HCT116 (cell line): ENCODE measurements around the gene PRKAB2. TPM values are rescaled to one million over a fixed set of nuclear protein-coding genes. Genes with fewer than 3 reads are reported as not detected.

ENCODE experiments used
- ATAC-seq: fragments of 200-7000 bp; cut with Tn5 transposase; 2 replicates; pipeline ENCODE4 v1.9.1; 2020; ENCODE audit warnings: mild to moderate bottlenecking, moderate library complexity
- BruUV-seq: library from RNA; stranded (reverse); fragments of 400-500 nt; replicated peaks from 2 replicates; lab custom pipeline; 2021; lab: Mats Ljungman, UMichigan
- CTCF ChIA-PET: fragments of 300-600 bp; sonication (Branson Sonifier 250); formaldehyde crosslinking; loops from one replicate; lab custom pipeline; 2021; ENCODE audit warnings: antibody characterized with exemption; lab: Charles Lee
- POLR2A ChIA-PET: fragments of 300-600, 350-600 bp; sonication (Branson Sonifier 250); formaldehyde crosslinking; loops from one replicate; lab custom pipeline; 2021; ENCODE audit warnings: antibody characterized with exemption; lab: Charles Lee
- RAD21 ChIA-PET, 2 experiments: fragments of 300-600 bp; sonication (Branson Sonifier 250); formaldehyde crosslinking; loops; one replicate each; lab custom pipeline; 2023; ENCODE audit warnings: low total read pairs in 2 of 2; ENCODE audit not compliant: uncharacterized antibody in 2 of 2, unreplicated experiment in 2 of 2, low non-redundant PET in 1 of 2; lab: Charles Lee
- DNase-seq: peaks from one replicate; pipeline ENCODE4 v3.0.0-alpha.2; 2010; ENCODE audit warnings: low read depth, low spot score
- H2AFZ ChIP-seq: fragments of 200-600 bp; shearing (Covaris generic), sonication (generic); 2 replicates; pipeline ENCODE4 v1.6.1; 2017; ENCODE audit warnings: low read depth, mixed run types, mixed read lengths, antibody characterized with exemption, low read length; ENCODE audit not compliant: poor library complexity, severe bottlenecking
- H3K27ac ChIP-seq: 2 replicates; pipeline ENCODE4 v1.5.1; 2012; ENCODE audit warnings: low read depth, low read length
- H3K27me3 ChIP-seq: fragments of 200-600 bp; sonication (generic); 2 replicates; pipeline ENCODE4 v1.6.1; 2016; ENCODE audit warnings: mixed run types, low read length, mixed read lengths; ENCODE audit not compliant: insufficient read depth
- H3K36me3 ChIP-seq, 2 experiments: fragments of 200-500 bp in 1 of 2; fragments of 200-600 bp in 1 of 2; sonication (Bioruptor generic) in 1 of 2; sonication (generic) in 1 of 2; 2 replicates each; pipeline versions ENCODE4 v1.5.1 to v1.6.1; 2014 to 2016; ENCODE audit warnings: low read length in 2 of 2, inconsistent platforms in 1 of 2, mixed read lengths in 1 of 2, mixed run types in 1 of 2; ENCODE audit not compliant: insufficient read depth in 2 of 2, control insufficient read depth in 1 of 2
- H3K4me1 ChIP-seq, 2 experiments: fragments of 200-600 bp in 1 of 2; sonication (generic) in 1 of 2; 2 replicates each; pipeline versions ENCODE4 v1.5.1 to v1.6.1; 2012 to 2017; ENCODE audit warnings: low read length in 2 of 2, inconsistent platforms in 1 of 2, mild to moderate bottlenecking in 1 of 2, mixed read lengths in 1 of 2, mixed run types in 1 of 2, moderate library complexity in 1 of 2; ENCODE audit not compliant: insufficient read depth in 2 of 2, control insufficient read depth in 1 of 2
- H3K4me2 ChIP-seq: fragments of 200-600 bp; sonication (generic); 2 replicates; pipeline ENCODE4 v1.6.1; 2017; ENCODE audit warnings: mixed run types, low read length, mixed read lengths
- H3K4me3 ChIP-seq, 2 experiments: fragments of 200-600 bp in 1 of 2; sonication (generic) in 1 of 2; replicated peaks in 1 of 2; 2 replicates each; pipeline ENCODE4 v1.5.1; 2011 to 2016; ENCODE audit warnings: low read length in 2 of 2, control low read depth in 1 of 2, low read depth in 1 of 2, mild to moderate bottlenecking in 1 of 2, mixed read lengths in 1 of 2, mixed run types in 1 of 2
- H3K79me2 ChIP-seq: fragments of 200-600 bp; sonication (generic); 2 replicates; pipeline ENCODE4 v1.6.1; 2017; ENCODE audit warnings: mild to moderate bottlenecking, mixed run types, low read length, moderate library complexity, mixed read lengths; ENCODE audit not compliant: insufficient read depth
- H3K9ac ChIP-seq: fragments of 200-600 bp; sonication (generic); 2 replicates; pipeline ENCODE4 v1.6.1; 2016; ENCODE audit warnings: low read length, mixed read lengths
- H3K9me2 ChIP-seq: fragments of 200-600 bp; sonication (generic), shearing (Covaris generic); 2 replicates; pipeline ENCODE4 v1.6.1; 2017; ENCODE audit warnings: mixed run types, mild to moderate bottlenecking, moderate library complexity; ENCODE audit not compliant: insufficient read depth
- H3K9me3 ChIP-seq, 2 experiments: fragments of 200-500 bp in 1 of 2; fragments of 200-600 bp in 1 of 2; sonication (Bioruptor generic) in 1 of 2; sonication (generic) in 1 of 2; 2 replicates each; pipeline ENCODE4 v1.6.1; 2014 to 2017; ENCODE audit warnings: low read length in 2 of 2, mixed read lengths in 2 of 2, inconsistent platforms in 1 of 2, low read depth in 1 of 2, mild to moderate bottlenecking in 1 of 2, mixed run types in 1 of 2, moderate library complexity in 1 of 2; ENCODE audit not compliant: control insufficient read depth in 1 of 2, insufficient read depth in 1 of 2
- H4K20me1 ChIP-seq: fragments of 200-600 bp; sonication (generic), shearing (Covaris generic); 2 replicates; pipeline ENCODE4 v1.6.1; 2017; ENCODE audit warnings: mixed run types, mild to moderate bottlenecking, moderate library complexity; ENCODE audit not compliant: insufficient read depth
- CBX3 ChIP-seq: IDR thresholded peaks from 2 replicates; pipeline ENCODE4 v1.6.1; 2012; ENCODE audit warnings: low read depth
- CEBPB ChIP-seq: IDR thresholded peaks from 2 replicates; pipeline ENCODE4 v1.6.1; 2012; ENCODE audit warnings: low read depth
- EGR1 ChIP-seq: IDR thresholded peaks from 2 replicates; pipeline ENCODE4 v1.6.1; 2012; ENCODE audit warnings: low read depth
- ELF1 ChIP-seq: IDR thresholded peaks from 2 replicates; pipeline ENCODE4 v1.6.1; 2012; ENCODE audit warnings: low read depth, borderline replicate concordance
- FOSL1 ChIP-seq: IDR thresholded peaks from 2 replicates; pipeline ENCODE4 v1.6.1; 2012; ENCODE audit warnings: low read depth
- POLR2A ChIP-seq: IDR thresholded peaks from 2 replicates; pipeline ENCODE4 v1.7.0; 2011; ENCODE audit warnings: borderline replicate concordance; ENCODE audit not compliant: insufficient read depth, insufficient read length; ENCODE audit errors: extremely low read depth
- POLR2AphosphoS5 ChIP-seq: IDR thresholded peaks from 2 replicates; pipeline ENCODE4 v1.6.1; 2011; ENCODE audit warnings: mild to moderate bottlenecking, low read depth, low read length, moderate library complexity
- RAD21 ChIP-seq: IDR thresholded peaks from 2 replicates; pipeline ENCODE4 v1.6.1; 2012; ENCODE audit warnings: low read depth, mild to moderate bottlenecking
- SIN3A ChIP-seq: IDR thresholded peaks from 2 replicates; pipeline ENCODE4 v1.6.1; 2012; ENCODE audit warnings: low read depth
- SRF ChIP-seq: IDR thresholded peaks from 2 replicates; pipeline ENCODE4 v1.6.1; 2012; ENCODE audit warnings: low read depth
- YY1 ChIP-seq: IDR thresholded peaks from 2 replicates; pipeline ENCODE4 v1.6.1; 2011; ENCODE audit warnings: low read length, low read depth, moderate library complexity, mild to moderate bottlenecking; ENCODE audit not compliant: insufficient replicate concordance; ENCODE audit errors: extremely low read depth
- ZFX ChIP-seq: fragments of 450-650 bp; IDR thresholded peaks from 2 replicates; pipeline ENCODE4 v1.6.1; 2017
- intact Hi-C: fragments of 100-400 bp; cut with micrococcal nuclease; formaldehyde crosslinking; loops from 2 replicates; pipeline ENCODE4 v1.10.0; 2022
- total RNA-seq: library from RNA; stranded (reverse); gene quantifications from one replicate; pipeline ENCODE4 v1.2.1, GENCODE V29; 2021; ENCODE audit not compliant: unreplicated experiment
- TF ChIP-seq, protein P1 (sequence below): IDR thresholded peaks from 2 replicates; pipeline ENCODE4 v1.6.1; 2011; ENCODE audit warnings: mild to moderate bottlenecking, low read length, moderate library complexity; ENCODE audit not compliant: insufficient replicate concordance; ENCODE audit errors: extremely low read depth
- TF ChIP-seq, protein P2 (sequence below): IDR thresholded peaks from 2 replicates; pipeline ENCODE4 v1.6.1; 2012; ENCODE audit warnings: low read depth
- TF ChIP-seq, protein P3 (sequence below): IDR thresholded peaks from 2 replicates; pipeline ENCODE4 v1.6.1; 2012

The PRKAB2 gene
- total RNA-seq, 1 experiment from 2014 or later = 10.9 TPM

DNA sequence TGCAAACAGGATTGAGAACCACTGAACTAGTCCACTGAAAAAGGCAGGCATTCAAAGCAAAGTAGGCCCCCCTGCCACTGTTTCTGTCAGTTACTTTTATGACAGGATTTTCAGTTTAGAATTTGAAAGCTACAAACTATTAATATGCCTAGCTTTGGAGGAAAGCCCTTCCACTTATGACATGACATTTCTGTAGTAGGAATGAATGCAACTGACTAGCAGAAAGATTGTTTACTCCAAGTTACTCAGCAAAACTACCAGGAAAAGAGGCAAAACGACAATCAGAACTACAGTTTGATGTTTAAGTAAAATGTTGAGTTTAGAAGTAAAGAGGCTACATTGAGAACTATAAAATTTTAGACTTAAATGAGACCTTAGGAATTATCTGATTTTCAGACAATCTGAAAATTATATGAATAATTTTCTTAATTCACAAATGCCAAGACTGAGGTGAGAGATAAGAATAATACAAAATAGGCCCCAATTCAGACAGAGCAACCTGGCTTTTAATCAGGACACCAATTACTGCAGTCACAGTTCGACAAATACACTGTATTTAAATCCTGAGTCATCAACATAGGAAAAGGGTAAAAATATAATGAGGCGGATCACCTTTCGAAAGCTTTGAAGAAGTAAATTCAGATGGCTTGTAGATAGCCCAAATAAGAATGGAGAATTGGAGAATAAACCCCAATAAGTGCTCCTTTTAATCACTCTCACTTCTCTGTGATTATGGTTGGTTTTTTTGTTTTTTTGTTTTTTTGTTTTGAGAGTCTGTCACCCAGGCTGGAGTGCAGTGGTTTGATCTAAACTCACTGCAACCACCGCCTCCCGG is 2.2 kb downstream of the PRKAB2 start (continued):
- TF ChIP-seq, protein P1, sequence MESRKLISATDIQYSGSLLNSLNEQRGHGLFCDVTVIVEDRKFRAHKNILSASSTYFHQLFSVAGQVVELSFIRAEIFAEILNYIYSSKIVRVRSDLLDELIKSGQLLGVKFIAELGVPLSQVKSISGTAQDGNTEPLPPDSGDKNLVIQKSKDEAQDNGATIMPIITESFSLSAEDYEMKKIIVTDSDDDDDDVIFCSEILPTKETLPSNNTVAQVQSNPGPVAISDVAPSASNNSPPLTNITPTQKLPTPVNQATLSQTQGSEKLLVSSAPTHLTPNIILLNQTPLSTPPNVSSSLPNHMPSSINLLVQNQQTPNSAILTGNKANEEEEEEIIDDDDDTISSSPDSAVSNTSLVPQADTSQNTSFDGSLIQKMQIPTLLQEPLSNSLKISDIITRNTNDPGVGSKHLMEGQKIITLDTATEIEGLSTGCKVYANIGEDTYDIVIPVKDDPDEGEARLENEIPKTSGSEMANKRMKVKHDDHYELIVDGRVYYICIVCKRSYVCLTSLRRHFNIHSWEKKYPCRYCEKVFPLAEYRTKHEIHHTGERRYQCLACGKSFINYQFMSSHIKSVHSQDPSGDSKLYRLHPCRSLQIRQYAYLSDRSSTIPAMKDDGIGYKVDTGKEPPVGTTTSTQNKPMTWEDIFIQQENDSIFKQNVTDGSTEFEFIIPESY = no peak
- TF ChIP-seq FOSL1 (no peak), POLR2AphosphoS5 (no peak), ZFX (no peak), EGR1 (no peak), SRF (no peak), ELF1 (no peak)

DNA sequence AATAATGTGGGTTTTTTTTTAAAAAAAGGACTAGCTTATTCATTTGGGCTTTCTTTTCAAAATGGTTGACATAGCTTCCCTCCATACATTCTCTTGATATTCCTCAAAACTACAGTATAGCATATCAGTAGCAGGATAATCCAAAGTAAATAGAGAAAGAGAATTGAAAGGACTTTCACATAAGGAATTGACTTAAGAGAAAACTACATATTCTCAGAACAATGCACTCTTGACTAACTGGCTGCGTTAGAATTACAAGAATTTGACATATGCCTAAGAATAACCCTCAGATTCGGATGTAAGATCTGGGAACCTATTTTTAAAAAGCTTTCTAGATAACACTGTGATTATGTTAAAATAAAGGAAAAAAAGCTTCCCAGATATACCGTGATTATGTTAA is 3.1 kb downstream of the PRKAB2 start:
- peaks cover 2% of the 10 kb centered on the region; the same call in 1 of the 2 replicates for H4K20me1 ChIP-seq
- TF ChIP-seq EGR1 = no peak
- TF ChIP-seq, protein P2, sequence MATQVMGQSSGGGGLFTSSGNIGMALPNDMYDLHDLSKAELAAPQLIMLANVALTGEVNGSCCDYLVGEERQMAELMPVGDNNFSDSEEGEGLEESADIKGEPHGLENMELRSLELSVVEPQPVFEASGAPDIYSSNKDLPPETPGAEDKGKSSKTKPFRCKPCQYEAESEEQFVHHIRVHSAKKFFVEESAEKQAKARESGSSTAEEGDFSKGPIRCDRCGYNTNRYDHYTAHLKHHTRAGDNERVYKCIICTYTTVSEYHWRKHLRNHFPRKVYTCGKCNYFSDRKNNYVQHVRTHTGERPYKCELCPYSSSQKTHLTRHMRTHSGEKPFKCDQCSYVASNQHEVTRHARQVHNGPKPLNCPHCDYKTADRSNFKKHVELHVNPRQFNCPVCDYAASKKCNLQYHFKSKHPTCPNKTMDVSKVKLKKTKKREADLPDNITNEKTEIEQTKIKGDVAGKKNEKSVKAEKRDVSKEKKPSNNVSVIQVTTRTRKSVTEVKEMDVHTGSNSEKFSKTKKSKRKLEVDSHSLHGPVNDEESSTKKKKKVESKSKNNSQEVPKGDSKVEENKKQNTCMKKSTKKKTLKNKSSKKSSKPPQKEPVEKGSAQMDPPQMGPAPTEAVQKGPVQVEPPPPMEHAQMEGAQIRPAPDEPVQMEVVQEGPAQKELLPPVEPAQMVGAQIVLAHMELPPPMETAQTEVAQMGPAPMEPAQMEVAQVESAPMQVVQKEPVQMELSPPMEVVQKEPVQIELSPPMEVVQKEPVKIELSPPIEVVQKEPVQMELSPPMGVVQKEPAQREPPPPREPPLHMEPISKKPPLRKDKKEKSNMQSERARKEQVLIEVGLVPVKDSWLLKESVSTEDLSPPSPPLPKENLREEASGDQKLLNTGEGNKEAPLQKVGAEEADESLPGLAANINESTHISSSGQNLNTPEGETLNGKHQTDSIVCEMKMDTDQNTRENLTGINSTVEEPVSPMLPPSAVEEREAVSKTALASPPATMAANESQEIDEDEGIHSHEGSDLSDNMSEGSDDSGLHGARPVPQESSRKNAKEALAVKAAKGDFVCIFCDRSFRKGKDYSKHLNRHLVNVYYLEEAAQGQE = no peak
- no peak for TF ChIP-seq CEBPB
- no peak for TF ChIP-seq CBX3
- TF ChIP-seq ELF1 = no peak
- TF ChIP-seq, protein P3, sequence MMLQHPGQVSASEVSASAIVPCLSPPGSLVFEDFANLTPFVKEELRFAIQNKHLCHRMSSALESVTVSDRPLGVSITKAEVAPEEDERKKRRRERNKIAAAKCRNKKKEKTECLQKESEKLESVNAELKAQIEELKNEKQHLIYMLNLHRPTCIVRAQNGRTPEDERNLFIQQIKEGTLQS = no peak
- no peak for TF ChIP-seq RAD21
- TF ChIP-seq SRF = no peak
- TF ChIP-seq POLR2A = no peak
- TF ChIP-seq SIN3A = no peak
- TF ChIP-seq POLR2AphosphoS5 = no peak
- no peak for TF ChIP-seq YY1
- RAD21 ChIA-PET = no interaction called here
- H3K36me3 ChIP-seq = peaks cover 3 to 5% of the 10 kb centered on the region in 2 experiments; a peak in 1 of 4 replicates
- no peak overlapping the region for H3K9ac ChIP-seq
- H3K4me3 ChIP-seq = no peak overlapping the region
- POLR2A ChIA-PET = no interaction called here
- H3K9me2 ChIP-seq = no peaks in the 10 kb centered on the region
- ATAC-seq (no peak), DNase-seq (no peak)
- H2AFZ ChIP-seq = no peak overlapping the region
- H3K27ac ChIP-seq = no peak overlapping the region
- H3K4me2 ChIP-seq = peak overlapping the region; percentile 75; the same call in 1 of the 2 replicates
- H3K9me3 ChIP-seq = no peaks in the 10 kb centered on the region
- no peaks in the 10 kb centered on the region for H3K27me3 ChIP-seq
- BruUV-seq = no TSS peak
- peaks cover 52% of the 10 kb centered on the region for H3K79me2 ChIP-seq
- H3K4me1 ChIP-seq = peaks cover 30 to 58% of the 10 kb centered on the region in 2 experiments
- CTCF ChIA-PET = no interaction called here
- intact Hi-C loops = no loop called here
